Peyer's patch (tissue), 4 donors: ENCODE results near the gene SS18L1.

ENCODE experiments used
- CTCF ChIP-seq, 6 experiments: fragments of 450-650 bp in 4 of 6; fragments of 200-600 bp in 2 of 6; sonication (generic) in 1 of 6; IDR thresholded peaks; one replicate each; pipeline ENCODE4 v1.5.1; 2017 to 2019; ENCODE audit warnings: antibody characterized with exemption in 6 of 6, mild to moderate bottlenecking in 3 of 6, moderate library complexity in 1 of 6
- POLR2A ChIP-seq, 2 donors: fragments of 450-650 bp; IDR thresholded peaks; one replicate each; pipeline ENCODE4 v1.5.1; 2017; ENCODE audit warnings: antibody characterized with exemption in 2 of 2, mild to moderate bottlenecking in 2 of 2, moderate library complexity in 2 of 2

GRCh38 chr20:62137092-62137384 lies 6.5 kb upstream of the SS18L1 start:
- TF ChIP-seq POLR2A (IDR thresholded peaks at IDR 0.05) (no peak), CTCF (IDR thresholded peaks at IDR 0.05) (no peak)
